Left lung (tissue), 10 donors: ENCODE measurements around the gene SIPA1L3. TPM values are rescaled to one million over a fixed set of nuclear protein-coding genes. Genes with fewer than 3 reads are reported as not detected.
A peak's percentile ranks its signal among the peaks of the same experiment; 100 is the strongest.

Experiments used
- ATAC-seq: fragments of 200-7000 bp; cut with Tn5 transposase; one replicate; pipeline ENCODE4 v1.9.1; 2020; ENCODE audit warnings: moderate library complexity
- DNase-seq, 4 donors: peaks; one replicate each; pipeline ENCODE4 v3.0.0-alpha.2; 2013 to 2020
- H3K27ac ChIP-seq, 2 donors: fragments of 200-600 bp; sonication (generic) in 1 of 2; one replicate each; pipeline versions ENCODE4 v1.5.0 to v1.8.0; 2020 to 2021
- H3K27me3 ChIP-seq, 2 donors: fragments of 200-600 bp; sonication (generic) in 1 of 2; one replicate each; pipeline versions ENCODE4 v1.5.0 to v1.8.0; 2020 to 2021
- H3K36me3 ChIP-seq, 2 donors: fragments of 200-600 bp; sonication (generic) in 1 of 2; one replicate each; pipeline versions ENCODE4 v1.5.0 to v1.8.0; 2020 to 2021
- H3K4me1 ChIP-seq, 2 donors: fragments of 200-600 bp; one replicate each; pipeline ENCODE4 v1.8.0; 2021
- H3K4me3 ChIP-seq, 2 donors: fragments of 200-600 bp; sonication (generic) in 1 of 2; one replicate each; pipeline versions ENCODE4 v1.5.0 to v1.8.0; 2020 to 2021; ENCODE audit warnings: mild to moderate bottlenecking in 1 of 2
- H3K9me3 ChIP-seq, 2 donors: fragments of 200-600 bp; sonication (generic) in 1 of 2; one replicate each; pipeline versions ENCODE4 v1.5.0 to v1.8.0; 2020 to 2021
- CTCF ChIP-seq, 2 donors: fragments of 200-600 bp; sonication (generic) in 1 of 2; IDR thresholded peaks; one replicate each; pipeline versions ENCODE4 v1.5.0 to v1.8.0; 2021; ENCODE audit warnings: antibody characterized with exemption in 2 of 2
- intact Hi-C, 2 donors: fragments of 100-400 bp; cut with DNase I; formaldehyde crosslinking; loops; one replicate each; pipeline versions ENCODE4 v1.11.2 to v1.14.2; 2022
- polyA plus RNA-seq, 6 donors: library from polyadenylated mRNA; unstranded; fragments of 120-200 nt; gene quantifications; one replicate each; pipeline ENCODE4 v1.2.1, GENCODE V29; 2013; ENCODE audit not compliant: insufficient read length in 6 of 6
- total RNA-seq, 2 donors: library from RNA; stranded (reverse); fragmentation: NEBNext Ultra II Directional; extraction: Animal tissue kit (Norgen Biotek cat#: 25700); gene quantifications; one replicate each; pipeline ENCODE4 v1.2.1, GENCODE V29; 2021
- donor health status: DM: no; HTN: yes; CAD: no.
- donor health status: DM: no; HTN: no; CAD: no.

Gene SIPA1L3
- total and polyA plus RNA-seq, 8 donors = 22.7 to 59.0 (median 27.4) TPM

- Histone ChIP-seq H3K4me1 (no peaks in the 10 kb centered on the region), H3K27ac (no peak overlapping the region), H3K9me3 (peaks cover 0 to 17% of the 10 kb centered on the region in 2 donors), H3K27me3 (no peaks in the 10 kb centered on the region), H3K36me3 (no peaks in the 10 kb centered on the region), H3K4me3 (no peak overlapping the region)
- intact Hi-C loops = no loop called here
- no peak for TF ChIP-seq CTCF (IDR thresholded peaks at IDR 0.05)
- ATAC-seq (no peak), DNase-seq (no peak)
Observed at GRCh38 chr19:37973666-37974065, 66.7 kb downstream of the SIPA1L3 start.

GRCh38 chr19:37975071-37975470, 68.1 kb downstream of the SIPA1L3 start:
- ATAC-seq = no peak
- DNase-seq = no peak
- peaks cover 0 to 13% of the 10 kb centered on the region in 2 donors for H3K9me3 ChIP-seq
- no peaks in the 10 kb centered on the region for H3K27me3 ChIP-seq
- H3K4me1 ChIP-seq = no peaks in the 10 kb centered on the region
- no peak overlapping the region for H3K27ac ChIP-seq
- no peak for TF ChIP-seq CTCF (IDR thresholded peaks at IDR 0.05)
- intact Hi-C loops = no loop called here
- no peaks in the 10 kb centered on the region for H3K36me3 ChIP-seq
- no peak overlapping the region for H3K4me3 ChIP-seq

GRCh38 chr19:37975596-37976515, 68.8 kb downstream of the SIPA1L3 start:
- no peak overlapping the region for H3K4me3 ChIP-seq
- no peak overlapping the region for H3K27ac ChIP-seq
- no peaks in the 10 kb centered on the region for H3K36me3 ChIP-seq
- DNase-seq (no peak), ATAC-seq (no peak)
- TF ChIP-seq CTCF (IDR thresholded peaks at IDR 0.05) = no peak
- no peaks in the 10 kb centered on the region for H3K4me1 ChIP-seq
- peaks cover 0 to 5% of the 10 kb centered on the region in 2 donors for H3K9me3 ChIP-seq
- H3K27me3 ChIP-seq = no peaks in the 10 kb centered on the region
- intact Hi-C loops = no loop called here

- H3K27ac ChIP-seq = peak overlapping the region; percentile 13 to 28
- ATAC-seq (no peak), DNase-seq (no peak)
- H3K27me3 ChIP-seq = no peaks in the 10 kb centered on the region
- H3K4me1 ChIP-seq = no peaks in the 10 kb centered on the region
- no peak for TF ChIP-seq CTCF (IDR thresholded peaks at IDR 0.05)
- no peaks in the 10 kb centered on the region for H3K36me3 ChIP-seq
- intact Hi-C loops = no loop called here
- H3K4me3 ChIP-seq = no peak overlapping the region
- H3K9me3 ChIP-seq = no peaks in the 10 kb centered on the region
Observed at GRCh38 chr19:37977391-37977790, 70.4 kb downstream of the SIPA1L3 start.

GRCh38 chr19:37977992-37978391, 71.0 kb downstream of the SIPA1L3 start:
- no peak for TF ChIP-seq CTCF (IDR thresholded peaks at IDR 0.05)
- Histone ChIP-seq H3K36me3 (no peaks in the 10 kb centered on the region), H3K4me3 (no peak overlapping the region), H3K4me1 (no peaks in the 10 kb centered on the region), H3K9me3 (no peaks in the 10 kb centered on the region), H3K27ac (peak overlapping the region; percentile 13 to 28), H3K27me3 (no peaks in the 10 kb centered on the region)
- DNase-seq (peak in 1 of 4 donors; percentile 38), ATAC-seq (no peak)
- intact Hi-C loops = no loop called here
